Retinal pigment epithelial cell (primary cell): ENCODE measurements around the gene SEMA7A.

ENCODE experiments used
- DNase-seq: peaks from one replicate; pipeline ENCODE4 v3.0.0-alpha.2; 2010; ENCODE audit warnings: low read depth
- H3K4me3 ChIP-seq: 2 replicates; pipeline ENCODE4 v1.5.1; 2011; ENCODE audit warnings: mild to moderate bottlenecking, low read length, control low read depth, moderate library complexity
- TF ChIP-seq, protein P1 (sequence below): conservative IDR thresholded peaks from 2 replicates; pipeline ENCODE4 v1.5.1; 2011; ENCODE audit warnings: low read depth, low read length, control low read depth, inconsistent platforms

SEMA7A gene

DNA sequence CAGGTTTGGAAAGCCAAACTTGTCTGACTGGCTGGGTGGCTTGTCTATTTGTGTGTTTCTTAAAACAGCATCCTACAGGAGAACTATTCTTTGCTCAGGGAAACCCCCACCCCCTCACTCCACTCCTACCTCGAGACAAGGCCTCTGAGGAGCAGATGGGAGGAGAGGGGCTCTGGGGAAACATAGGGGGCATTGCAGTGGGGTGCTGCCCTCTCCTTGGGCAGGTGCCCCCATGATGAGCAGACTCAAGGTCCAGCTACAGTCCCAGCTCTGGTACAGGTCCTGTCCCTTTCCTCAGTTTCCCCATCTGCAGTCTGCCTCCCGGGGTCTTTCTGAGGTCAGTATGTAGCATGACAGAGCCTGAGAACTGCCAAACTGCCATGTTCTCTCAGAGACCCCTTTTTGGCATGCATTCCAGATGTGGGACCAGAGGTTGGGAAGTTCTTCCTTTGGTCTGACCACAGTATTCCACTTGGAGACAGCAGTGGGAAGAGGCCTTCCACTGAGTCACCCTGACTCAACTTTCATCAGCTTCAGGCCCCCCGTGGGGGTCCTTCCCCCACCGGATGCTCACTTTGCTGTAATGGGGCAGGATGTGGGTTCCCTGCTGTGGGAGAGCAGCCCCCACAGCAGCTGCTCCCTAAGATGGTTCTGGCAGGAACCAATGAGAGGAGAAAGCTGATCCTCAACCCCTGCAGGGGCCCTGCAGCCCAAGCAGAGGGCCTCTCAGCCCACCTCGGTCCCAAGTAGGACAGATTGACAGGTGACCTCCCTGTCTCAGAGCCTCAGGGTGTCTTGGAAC, 34.0 kb downstream of the SEMA7A start:
- TF ChIP-seq, protein P1, sequence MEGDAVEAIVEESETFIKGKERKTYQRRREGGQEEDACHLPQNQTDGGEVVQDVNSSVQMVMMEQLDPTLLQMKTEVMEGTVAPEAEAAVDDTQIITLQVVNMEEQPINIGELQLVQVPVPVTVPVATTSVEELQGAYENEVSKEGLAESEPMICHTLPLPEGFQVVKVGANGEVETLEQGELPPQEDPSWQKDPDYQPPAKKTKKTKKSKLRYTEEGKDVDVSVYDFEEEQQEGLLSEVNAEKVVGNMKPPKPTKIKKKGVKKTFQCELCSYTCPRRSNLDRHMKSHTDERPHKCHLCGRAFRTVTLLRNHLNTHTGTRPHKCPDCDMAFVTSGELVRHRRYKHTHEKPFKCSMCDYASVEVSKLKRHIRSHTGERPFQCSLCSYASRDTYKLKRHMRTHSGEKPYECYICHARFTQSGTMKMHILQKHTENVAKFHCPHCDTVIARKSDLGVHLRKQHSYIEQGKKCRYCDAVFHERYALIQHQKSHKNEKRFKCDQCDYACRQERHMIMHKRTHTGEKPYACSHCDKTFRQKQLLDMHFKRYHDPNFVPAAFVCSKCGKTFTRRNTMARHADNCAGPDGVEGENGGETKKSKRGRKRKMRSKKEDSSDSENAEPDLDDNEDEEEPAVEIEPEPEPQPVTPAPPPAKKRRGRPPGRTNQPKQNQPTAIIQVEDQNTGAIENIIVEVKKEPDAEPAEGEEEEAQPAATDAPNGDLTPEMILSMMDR: no peak
- H3K4me3 ChIP-seq: no peak overlapping the region
- no peak for DNase-seq

DNA sequence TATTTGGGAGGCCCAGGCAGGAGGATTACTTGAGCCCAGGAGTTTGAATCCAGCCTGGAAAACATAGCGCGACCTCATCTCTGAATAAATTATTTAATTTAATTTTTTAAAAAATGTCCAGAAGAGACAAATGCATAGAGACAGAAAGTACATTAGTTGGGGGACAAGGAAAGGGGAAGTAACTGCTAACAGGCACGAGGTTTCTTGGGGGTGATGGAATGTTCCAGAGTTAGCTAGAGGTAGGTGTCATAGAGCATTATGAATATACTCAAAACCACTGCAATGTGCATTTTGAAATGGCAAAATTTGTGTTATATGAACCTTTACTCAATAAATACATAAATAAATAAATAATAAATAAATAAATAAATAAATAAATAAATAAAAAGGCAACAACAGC, 34.7 kb downstream of the SEMA7A start:
- DNase-seq: no peak
- TF ChIP-seq, protein P1: no peak

DNA sequence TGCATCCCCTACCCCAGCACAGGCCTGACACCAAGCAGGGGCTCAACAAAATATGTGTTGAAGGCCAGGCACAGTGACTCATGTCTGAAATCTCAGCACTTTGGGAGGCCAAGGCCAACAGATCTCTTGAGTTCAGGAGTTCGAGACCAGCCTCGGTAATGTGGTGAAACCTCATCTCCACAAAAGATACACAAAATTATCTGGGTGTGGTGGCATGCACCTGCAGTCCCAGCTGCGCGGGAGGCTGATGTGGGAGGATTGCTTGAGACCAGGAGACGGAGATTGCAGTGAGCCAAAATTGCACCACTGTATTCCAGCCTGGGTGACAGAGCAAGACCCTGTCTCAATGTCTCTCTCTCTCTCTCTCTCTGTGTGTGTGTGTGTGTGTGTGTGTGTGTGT, 35.6 kb downstream of the SEMA7A start:
- TF ChIP-seq, protein P1: no peak
- no peak overlapping the region for H3K4me3 ChIP-seq
- DNase-seq: no peak

More for the DNA sequence above, 34.7 kb downstream of the SEMA7A start:
- no peak overlapping the region for H3K4me3 ChIP-seq

DNA sequence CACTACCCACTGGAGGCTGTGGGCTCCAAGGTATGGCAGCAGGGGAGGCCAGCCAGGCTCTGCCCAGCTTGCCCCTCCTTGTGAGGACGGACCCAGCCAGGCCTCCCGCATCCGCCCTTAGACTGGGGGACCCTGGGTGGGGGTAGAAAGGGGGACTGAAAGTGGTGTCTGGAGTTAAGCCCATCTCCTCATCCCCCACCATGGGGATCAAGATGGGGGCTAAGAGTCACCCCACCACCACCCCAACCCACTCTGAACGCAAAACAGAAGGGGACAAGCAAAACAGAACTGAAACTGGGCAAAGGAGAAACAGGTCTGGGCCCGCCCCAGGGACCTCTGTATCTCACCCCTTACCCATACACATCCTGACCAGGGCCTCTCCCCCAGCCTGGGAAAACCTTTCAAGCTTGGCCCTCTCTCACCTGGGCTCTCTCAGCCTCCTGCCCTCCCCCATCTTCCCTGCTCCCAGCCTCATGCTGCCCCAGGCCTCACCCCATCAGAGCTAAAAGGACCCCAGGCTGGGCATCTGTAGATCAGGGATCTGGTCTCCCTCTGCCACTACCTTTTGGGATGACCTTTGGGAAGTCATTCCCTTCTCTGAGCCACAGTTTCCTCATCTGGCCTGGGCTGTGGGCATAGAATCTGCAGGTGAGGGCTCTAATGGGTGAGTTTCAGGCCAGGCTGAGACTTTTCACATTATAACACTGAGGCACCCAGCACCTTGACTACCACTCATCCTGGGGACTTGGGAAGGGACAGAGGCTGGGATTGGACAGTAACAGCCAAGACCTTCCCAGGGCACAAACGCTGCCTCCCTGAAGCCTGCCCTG, 36.3 kb downstream of the SEMA7A start:
- no peak overlapping the region for H3K4me3 ChIP-seq
- no peak for DNase-seq
- TF ChIP-seq, protein P1: no peak

DNA sequence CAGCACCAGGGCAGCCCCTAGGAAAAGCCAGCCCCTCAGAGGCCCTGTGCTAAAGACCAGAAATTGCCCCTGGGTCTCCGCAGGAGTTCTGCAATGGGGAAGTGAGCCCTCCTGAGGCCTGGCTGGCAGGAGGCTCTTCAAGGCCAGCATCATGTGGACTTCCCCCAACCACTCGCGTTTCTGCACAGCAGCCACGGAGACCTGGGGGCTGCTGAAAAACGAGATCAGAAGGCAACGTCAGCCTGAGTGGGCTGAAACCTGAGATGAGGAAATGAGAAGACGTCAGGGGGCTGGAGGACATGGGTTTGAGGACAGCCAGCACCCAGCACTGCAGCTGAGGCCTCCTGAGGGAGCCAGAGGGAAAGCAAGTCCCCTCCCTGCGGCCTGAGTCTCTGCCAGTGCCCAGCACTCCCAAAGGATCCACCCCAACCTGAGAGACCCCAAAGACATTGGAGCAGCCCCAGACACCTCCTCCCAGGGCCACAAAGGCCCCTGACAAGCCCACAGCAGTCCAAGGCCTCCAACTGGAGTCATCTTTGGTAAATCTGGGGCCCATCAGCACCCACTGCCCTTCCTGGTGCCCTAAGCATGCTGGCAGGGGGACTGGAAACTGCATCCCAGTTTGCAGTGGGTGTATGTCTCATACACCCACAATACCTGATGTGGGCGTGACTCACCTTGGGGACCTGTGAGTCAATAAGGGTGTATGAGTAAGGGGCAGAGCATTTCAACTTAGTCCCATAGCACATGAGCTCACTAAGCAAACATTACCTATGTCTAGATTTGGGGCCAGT, 37.1 kb downstream of the SEMA7A start:
- TF ChIP-seq, protein P1: no peak
- no peak for DNase-seq
- no peak overlapping the region for H3K4me3 ChIP-seq

DNA sequence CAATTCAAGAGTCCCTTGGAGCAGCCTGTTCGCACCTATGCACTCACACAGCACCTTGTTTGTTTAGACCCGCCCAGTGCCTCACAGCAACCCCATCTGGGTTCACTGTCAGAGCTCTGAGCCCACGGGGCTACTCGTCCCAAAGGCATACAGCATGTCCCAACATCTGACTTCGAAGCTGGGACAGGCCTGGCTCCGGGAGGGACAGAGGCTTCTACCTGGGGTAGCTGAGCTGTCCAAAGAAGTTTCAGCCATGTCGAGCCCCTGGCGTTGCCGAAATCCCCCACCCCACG, 37.7 kb downstream of the SEMA7A start:
- no peak overlapping the region for H3K4me3 ChIP-seq
- TF ChIP-seq, protein P1: no peak
- DNase-seq: no peak
